Effector CD8-positive, alpha-beta T cell (primary cell): ENCODE results near the gene ABCF3.

Experiments
- DNase-seq: peaks from one replicate; lab custom pipeline; 2025; lab: John Stamatoyannopoulos, UW

The ABCF3 gene

GRCh38 chr3:184230603-184231528 lies 44.9 kb downstream of the ABCF3 start:
- no peak for DNase-seq

GRCh38 chr3:184231671-184232070 lies 45.7 kb downstream of the ABCF3 start:
- no peak for DNase-seq

DNA sequence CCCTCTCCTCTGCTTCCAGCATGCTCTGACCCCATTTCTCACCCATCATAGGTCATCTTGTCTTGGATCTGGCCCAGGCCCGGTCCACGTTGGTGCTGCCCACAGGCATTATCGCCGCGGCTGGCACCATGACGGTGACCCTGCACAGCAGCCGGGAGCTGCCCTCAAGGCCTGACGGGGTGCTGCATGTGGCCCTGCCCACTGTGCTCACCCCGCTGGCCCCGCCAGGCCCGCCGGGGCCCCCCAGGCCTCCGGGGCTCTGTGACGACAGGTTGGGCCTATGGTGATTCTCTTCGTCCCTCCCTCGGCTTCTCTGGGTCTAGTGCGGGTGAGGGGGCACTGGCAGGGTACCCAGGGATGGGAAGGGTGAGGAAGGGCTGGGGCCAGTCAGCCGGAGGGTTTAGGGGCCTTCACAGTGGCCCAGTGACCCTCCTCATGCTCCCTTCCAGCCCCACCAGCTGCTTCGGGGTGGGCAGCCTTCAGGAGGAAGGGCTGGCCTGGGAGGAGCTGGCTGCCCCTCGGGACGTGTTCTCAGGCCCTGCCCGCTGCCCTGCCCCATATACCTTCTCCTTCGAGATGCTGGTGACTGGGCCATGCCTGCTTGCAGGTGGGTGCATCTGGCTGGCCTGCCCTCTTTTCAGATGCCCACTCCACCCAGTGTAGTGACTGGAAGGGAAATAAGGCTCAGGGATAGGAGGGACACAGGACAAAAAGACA lies 47.3 kb downstream of the ABCF3 start:
- no peak for DNase-seq

DNA sequence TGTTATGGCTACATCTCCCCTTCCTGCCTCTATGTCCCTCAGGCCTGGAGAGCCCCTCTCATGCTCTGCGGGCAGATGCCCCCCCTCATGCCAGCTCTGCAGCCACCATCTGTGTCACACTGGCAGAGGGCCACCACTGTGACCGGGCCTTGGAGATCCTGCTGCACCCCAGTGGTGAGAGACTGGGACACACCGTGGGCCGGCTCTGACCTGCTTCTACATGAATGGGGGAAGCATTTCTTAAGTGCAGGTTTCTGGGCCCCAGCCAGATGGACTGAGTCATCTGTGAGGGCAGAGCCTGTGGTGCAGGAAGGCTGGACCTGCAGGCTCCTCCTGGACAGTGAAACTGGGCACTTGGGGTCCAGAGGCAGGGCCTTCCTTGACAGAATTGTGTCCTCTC lies 48.2 kb downstream of the ABCF3 start:
- DNase-seq, result no peak

DNA sequence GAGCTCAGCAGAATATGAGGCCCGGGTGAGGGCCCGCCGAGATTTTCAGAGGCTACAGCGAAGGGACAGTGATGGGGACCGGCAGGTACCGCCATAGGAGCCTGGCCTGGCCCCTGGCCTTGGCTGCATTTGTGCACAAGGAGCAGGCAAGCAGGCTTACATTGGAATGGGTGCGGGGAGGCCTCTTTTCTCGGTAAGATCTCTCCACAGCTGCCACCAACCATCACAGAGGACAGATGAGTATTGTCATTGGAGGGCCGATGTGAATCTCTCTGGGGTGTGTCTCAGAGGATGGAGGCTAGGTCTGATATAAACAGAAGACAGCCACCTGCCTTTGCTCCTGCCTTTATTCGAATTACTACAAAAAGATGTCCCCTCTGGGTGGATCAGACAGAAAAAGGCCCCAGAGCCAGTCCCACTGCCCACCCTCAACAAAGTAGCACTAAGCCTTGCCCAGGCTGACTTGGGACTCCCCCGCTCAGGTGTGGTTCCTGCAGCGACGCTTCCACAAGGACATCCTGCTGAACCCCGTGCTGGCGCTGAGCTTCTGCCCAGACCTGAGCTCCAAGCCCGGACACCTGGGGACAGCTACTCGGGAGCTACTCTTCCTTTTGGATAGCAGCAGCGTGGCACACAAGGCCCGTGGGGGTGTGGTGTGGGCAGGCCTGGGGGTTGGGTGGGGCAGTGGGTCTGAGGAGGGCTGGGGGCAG lies 48.8 kb downstream of the ABCF3 start:
- DNase-seq, result no peak

- no peak for DNase-seq
Observed at GRCh38 chr3:184235381-184236032, 49.5 kb downstream of the ABCF3 start.

DNA sequence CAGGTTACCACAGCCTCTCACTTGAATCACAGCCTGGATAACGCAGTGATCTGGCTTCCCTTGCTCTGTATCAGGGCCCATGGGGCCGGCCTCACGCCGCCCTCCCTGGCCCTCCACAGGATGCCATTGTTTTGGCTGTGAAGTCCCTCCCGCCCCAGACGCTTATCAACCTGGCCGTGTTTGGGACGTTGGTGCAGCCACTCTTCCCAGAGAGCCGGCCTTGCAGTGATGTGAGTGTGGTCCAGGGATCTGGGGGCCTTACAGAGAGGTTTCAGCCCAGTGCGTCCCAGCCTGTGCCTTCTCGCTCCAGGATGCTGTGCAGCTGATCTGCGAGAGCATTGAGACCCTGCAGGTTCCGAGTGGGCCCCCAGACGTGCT lies 50.0 kb downstream of the ABCF3 start:
- DNase-seq, result no peak

DNA sequence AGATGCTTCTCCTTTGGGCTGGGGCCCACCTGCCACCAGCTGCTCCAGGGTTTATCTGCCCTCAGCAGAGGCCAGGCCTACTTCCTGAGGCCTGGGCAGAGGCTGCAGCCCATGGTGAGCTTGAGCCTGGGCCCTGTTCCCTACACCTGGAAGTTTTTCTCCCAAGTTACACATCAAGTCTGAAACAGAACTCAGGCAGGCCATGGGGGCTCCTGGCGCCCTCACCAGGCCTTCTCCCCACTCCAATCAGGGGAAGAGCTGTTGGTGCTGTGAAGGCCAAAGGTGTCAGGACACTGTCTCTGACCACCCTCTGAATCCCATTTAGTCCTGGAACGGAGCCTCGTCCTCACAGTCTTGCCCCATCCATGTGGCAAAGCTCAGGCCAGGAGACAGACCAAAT lies 50.6 kb downstream of the ABCF3 start:
- no peak for DNase-seq

GRCh38 chr3:184237211-184237610 lies 51.2 kb downstream of the ABCF3 start:
- DNase-seq, result no peak

DNA sequence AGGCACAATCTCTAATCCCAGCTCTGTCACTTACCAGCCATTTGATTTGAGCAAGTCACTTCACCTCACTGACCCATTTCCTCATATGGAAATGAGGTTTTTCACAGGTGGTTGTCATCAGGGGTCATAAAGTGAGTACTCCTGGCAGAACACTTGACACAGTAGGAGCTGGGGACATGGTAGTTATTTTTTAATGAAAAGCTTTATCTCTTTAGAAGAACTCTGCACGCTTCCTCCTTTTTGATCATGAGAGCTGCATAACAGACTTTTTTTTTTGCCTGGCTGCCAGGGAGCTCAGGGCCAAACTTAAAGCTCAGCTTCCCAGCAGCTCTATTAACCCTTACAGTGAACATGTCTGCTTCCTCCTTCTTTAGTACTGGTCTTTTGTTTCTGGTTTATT lies 51.8 kb downstream of the ABCF3 start:
- no peak for DNase-seq

GRCh38 chr3:184238246-184238818 lies 52.3 kb downstream of the ABCF3 start:
- DNase-seq, result no peak

GRCh38 chr3:184239221-184239620 lies 53.2 kb downstream of the ABCF3 start:
- DNase-seq, result no peak

- DNase-seq, result no peak
Observed at GRCh38 chr3:184239708-184240107, 53.7 kb downstream of the ABCF3 start.

GRCh38 chr3:184240384-184241140 lies 54.6 kb downstream of the ABCF3 start:
- DNase-seq, result no peak

GRCh38 chr3:184241141-184241446 lies 55.1 kb downstream of the ABCF3 start:
- no peak for DNase-seq

- DNase-seq, result no peak
Observed at GRCh38 chr3:184241447-184242296, 55.7 kb downstream of the ABCF3 start.

- no peak for DNase-seq
Observed at GRCh38 chr3:184242297-184242685, 56.3 kb downstream of the ABCF3 start.
